GM23338 (cell line): Measurements from ENCODE around the gene AFF3.

Source experiments
- CTCF ChIP-seq, 2 experiments: fragments of 200-600 bp in 1 of 2; sonication (generic) in 1 of 2; conservative IDR thresholded peaks; 2 replicates each; pipeline versions ENCODE4 v1.5.1 to v1.6.1; 2016 to 2017; ENCODE audit warnings: antibody characterized with exemption in 2 of 2, low read depth in 2 of 2, mild to moderate bottlenecking in 2 of 2, moderate library complexity in 1 of 2
- EZH2 ChIP-seq: fragments of 200-600 bp; sonication (generic); IDR thresholded peaks from one replicate; pipeline ENCODE4 v1.8.0; 2017; ENCODE audit warnings: antibody characterized with exemption, mild to moderate bottlenecking, low read depth; ENCODE audit not compliant: unreplicated experiment

GRCh38 chr2:99762714-99763113 is 379.7 kb downstream of the AFF3 start:
- TF ChIP-seq EZH2 (no peak), CTCF (conservative IDR thresholded peaks at IDR 0.05; ENCODE audit: low read depth in 2 of 2) (no peak)
